ENCODE data around the gene DTL. TPM values are rescaled to one million over a fixed set of nuclear protein-coding genes. Genes with fewer than 3 reads are reported as not detected.

Gene DTL
- total RNA-seq, 3 donors from 2014 or later (not counting 1 experiment from before 2014, with no cell fraction given) = 1.1 to 4.0 (median 3.3) TPM

- H3K9me3 ChIP-seq (ENCODE audit: control insufficient read depth, insufficient read depth, low read length) = no peaks in the 10 kb centered on the region
- Mint-ChIP-seq H3K27me3 (ENCODE audit: low read depth in 2 of 2) (no peaks in the 10 kb centered on the region), H3K27ac (no peak overlapping the region), H3K4me1 (no peaks in the 10 kb centered on the region), H3K4me3 (no peak overlapping the region), H3K36me3 (no peaks in the 10 kb centered on the region), H3K9me3 (no peaks in the 10 kb centered on the region)
- H3K36me3 ChIP-seq (ENCODE audit: control insufficient read depth, insufficient read depth, low read length) = peaks cover 26% of the 10 kb centered on the region
- H3K27me3 ChIP-seq (ENCODE audit: control insufficient read depth, insufficient read depth, low read length) = no peaks in the 10 kb centered on the region
- no peak for TF ChIP-seq CTCF (IDR thresholded peaks at IDR 0.05)
- no peak overlapping the region for H3K27ac ChIP-seq (ENCODE audit: low read length)
- intact Hi-C loops (cut with micrococcal nuclease) = no loop called here
- H3K4me1 ChIP-seq (ENCODE audit: control insufficient read depth, insufficient read depth, low read length) = no peaks in the 10 kb centered on the region
- WGBS (ENCODE audit: insufficient coverage) = over 99% methylated on average over 3 of the region's 3 CpGs
- DNase-seq = no peak
- no peak for ATAC-seq
- H3K4me3 ChIP-seq (ENCODE audit: low read length) = no peak overlapping the region
These were observed 33.0 kb upstream of the DTL start for GRCh38 chr1:212002536-212002935.

GRCh38 chr1:212004895-212005608, 30.5 kb upstream of the DTL start:
- Mint-ChIP-seq H3K27ac (no peak overlapping the region), H3K27me3 (ENCODE audit: low read depth in 2 of 2) (no peaks in the 10 kb centered on the region), H3K9me3 (no peaks in the 10 kb centered on the region), H3K36me3 (no peaks in the 10 kb centered on the region), H3K4me1 (no peaks in the 10 kb centered on the region), H3K4me3 (no peak overlapping the region)
- 97% methylated on average over 5 of the region's 7 CpGs for WGBS (ENCODE audit: insufficient coverage)
- intact Hi-C loops (cut with micrococcal nuclease) = no loop called here
- H3K4me1 ChIP-seq (ENCODE audit: control insufficient read depth, insufficient read depth, low read length) = no peaks in the 10 kb centered on the region
- H3K36me3 ChIP-seq (ENCODE audit: control insufficient read depth, insufficient read depth, low read length) = peaks cover 33% of the 10 kb centered on the region
- no peak overlapping the region for H3K27ac ChIP-seq (ENCODE audit: low read length)
- H3K4me3 ChIP-seq (ENCODE audit: low read length) = no peak overlapping the region
- no peaks in the 10 kb centered on the region for H3K9me3 ChIP-seq (ENCODE audit: control insufficient read depth, insufficient read depth, low read length)
- ATAC-seq (no peak), DNase-seq (no peak)
- TF ChIP-seq CTCF (IDR thresholded peaks at IDR 0.05) = no peak
- H3K27me3 ChIP-seq (ENCODE audit: control insufficient read depth, insufficient read depth, low read length) = no peaks in the 10 kb centered on the region

GRCh38 chr1:212007178-212007577, 28.4 kb upstream of the DTL start:
- DNase-seq = no peak
- no peaks in the 10 kb centered on the region for H3K27me3 ChIP-seq (ENCODE audit: control insufficient read depth, insufficient read depth, low read length)
- WGBS (ENCODE audit: insufficient coverage) = 93% methylated on average over 3 of the region's 4 CpGs
- no peaks in the 10 kb centered on the region for H3K4me1 Mint-ChIP-seq
- H3K9me3 Mint-ChIP-seq = no peaks in the 10 kb centered on the region
- H3K4me1 ChIP-seq (ENCODE audit: control insufficient read depth, insufficient read depth, low read length) = no peaks in the 10 kb centered on the region
- no peak overlapping the region for H3K4me3 ChIP-seq (ENCODE audit: low read length)
- no peak overlapping the region for H3K27ac Mint-ChIP-seq
- no peaks in the 10 kb centered on the region for H3K36me3 Mint-ChIP-seq
- no peak overlapping the region for H3K4me3 Mint-ChIP-seq
- intact Hi-C loops (cut with micrococcal nuclease) = no loop called here
- H3K27ac ChIP-seq (ENCODE audit: low read length) = no peak overlapping the region
- ATAC-seq = no peak
- H3K9me3 ChIP-seq (ENCODE audit: control insufficient read depth, insufficient read depth, low read length) = no peaks in the 10 kb centered on the region
- no peak for TF ChIP-seq CTCF (IDR thresholded peaks at IDR 0.05)
- peaks cover 33% of the 10 kb centered on the region for H3K36me3 ChIP-seq (ENCODE audit: control insufficient read depth, insufficient read depth, low read length)
- no peaks in the 10 kb centered on the region for H3K27me3 Mint-ChIP-seq (ENCODE audit: low read depth in 2 of 2)

GRCh38 chr1:212007886-212008285, 27.7 kb upstream of the DTL start:
- H3K4me3 Mint-ChIP-seq = no peak overlapping the region
- Histone ChIP-seq H3K4me1 (ENCODE audit: control insufficient read depth, insufficient read depth, low read length) (no peaks in the 10 kb centered on the region), H3K27me3 (ENCODE audit: control insufficient read depth, insufficient read depth, low read length) (no peaks in the 10 kb centered on the region), H3K9me3 (ENCODE audit: control insufficient read depth, insufficient read depth, low read length) (no peaks in the 10 kb centered on the region), H3K36me3 (ENCODE audit: control insufficient read depth, insufficient read depth, low read length) (peaks cover 32% of the 10 kb centered on the region), H3K27ac (ENCODE audit: low read length) (no peak overlapping the region), H3K4me3 (ENCODE audit: low read length) (no peak overlapping the region)
- intact Hi-C loops (cut with micrococcal nuclease) = no loop called here
- H3K27ac Mint-ChIP-seq = no peak overlapping the region
- H3K27me3 Mint-ChIP-seq (ENCODE audit: low read depth in 2 of 2) = no peaks in the 10 kb centered on the region
- WGBS (ENCODE audit: insufficient coverage) = 95% methylated on average over 9 of the region's 9 CpGs
- ATAC-seq = no peak
- H3K4me1 Mint-ChIP-seq = no peaks in the 10 kb centered on the region
- H3K36me3 Mint-ChIP-seq = no peaks in the 10 kb centered on the region
- H3K9me3 Mint-ChIP-seq = no peaks in the 10 kb centered on the region
- no peak for TF ChIP-seq CTCF (IDR thresholded peaks at IDR 0.05)
- no peak for DNase-seq
